Keratinocyte (primary cell): ENCODE data around the gene QPCTL. TPM values are rescaled to one million over a fixed set of nuclear protein-coding genes. Genes with fewer than 3 reads are reported as not detected.
A peak's percentile ranks its signal among the peaks of the same experiment; 100 is the strongest.

Source experiments
- DNase-seq: peaks from one replicate; pipeline ENCODE4 v3.0.0-alpha.2; 2011; ENCODE audit warnings: low read depth, missing footprints, low spot score
- FAIRE-seq: peaks from 2 replicates; lab custom pipeline; 2011; peaks lifted over from hg19 to GRCh38; lab: Jason Lieb, UNC
- H2AFZ ChIP-seq: 2 replicates; pipeline ENCODE4 v1.6.0; 2012; ENCODE audit warnings: low read length, control low read depth, inconsistent platforms; ENCODE audit not compliant: control insufficient read depth
- H3K27ac ChIP-seq: 2 replicates; pipeline ENCODE4 v1.5.1; 2011; ENCODE audit warnings: low read length; ENCODE audit not compliant: control insufficient read depth, insufficient read depth
- H3K27me3 ChIP-seq: 3 replicates; pipeline ENCODE4 v1.6.0; 2011; ENCODE audit warnings: low read length; ENCODE audit not compliant: control insufficient read depth, insufficient read depth; ENCODE audit errors: extremely low read depth
- H3K36me3 ChIP-seq, 2 experiments: 2 replicates in 1 of 2; 3 replicates in 1 of 2; pipeline ENCODE4 v1.5.1; 2011; ENCODE audit warnings: low read length in 2 of 2, mild to moderate bottlenecking in 1 of 2; ENCODE audit not compliant: control insufficient read depth in 2 of 2, insufficient read depth in 2 of 2; ENCODE audit errors: extremely low read depth in 1 of 2
- H3K4me1 ChIP-seq: 3 replicates; pipeline ENCODE4 v1.5.1; 2011; ENCODE audit warnings: low read length; ENCODE audit not compliant: control insufficient read depth, insufficient read depth; ENCODE audit errors: extremely low read depth
- H3K4me2 ChIP-seq: 3 replicates; pipeline ENCODE4 v1.6.0; 2011; ENCODE audit warnings: low read depth, low read length; ENCODE audit not compliant: control insufficient read depth, insufficient read depth; ENCODE audit errors: extremely low read depth
- H3K4me3 ChIP-seq, 3 experiments: fragments of 200-600 bp in 1 of 3; sonication (generic) in 1 of 3; 2 replicates in 2 of 3; 3 replicates in 1 of 3; pipeline ENCODE4 v1.5.1; 2011 to 2016; ENCODE audit warnings: low read length in 3 of 3, mild to moderate bottlenecking in 3 of 3, control low read depth in 2 of 3, inconsistent platforms in 1 of 3, low read depth in 1 of 3, mixed read lengths in 1 of 3, mixed run types in 1 of 3, moderate library complexity in 1 of 3; ENCODE audit not compliant: control insufficient read depth in 2 of 3, insufficient read depth in 2 of 3; ENCODE audit errors: extremely low read depth in 1 of 3
- H3K79me2 ChIP-seq: 2 replicates; pipeline ENCODE4 v1.6.0; 2012; ENCODE audit warnings: low read length; ENCODE audit not compliant: control insufficient read depth, insufficient read depth
- H3K9ac ChIP-seq: 3 replicates; pipeline ENCODE4 v1.6.0; 2011; ENCODE audit warnings: low read length; ENCODE audit not compliant: control insufficient read depth, insufficient read depth; ENCODE audit errors: extremely low read depth
- H3K9me1 ChIP-seq: 3 replicates; pipeline ENCODE4 v1.6.0; 2011; ENCODE audit warnings: low read length; ENCODE audit not compliant: control insufficient read depth, insufficient read depth; ENCODE audit errors: extremely low read depth
- H3K9me3 ChIP-seq: 2 replicates; pipeline ENCODE4 v1.5.1; 2012; ENCODE audit warnings: low read depth, low read length; ENCODE audit not compliant: control insufficient read depth
- H4K20me1 ChIP-seq: 3 replicates; pipeline ENCODE4 v1.6.0; 2011; ENCODE audit warnings: low read length; ENCODE audit not compliant: control insufficient read depth, insufficient read depth; ENCODE audit errors: extremely low read depth
- CTCF ChIP-seq, 3 experiments: IDR thresholded peaks in 1 of 3; conservative IDR thresholded peaks in 1 of 3; optimal IDR thresholded peaks in 1 of 3; 2 replicates in 2 of 3; 3 replicates in 1 of 3; pipeline versions ENCODE3 to v1.5.1; 2011; ENCODE audit warnings: low read length in 3 of 3, mild to moderate bottlenecking in 3 of 3, moderate library complexity in 2 of 3, control low read depth in 1 of 3, inconsistent platforms in 1 of 3; ENCODE audit not compliant: insufficient read depth in 2 of 3; ENCODE audit errors: extremely low read depth in 1 of 3
- EZH2 ChIP-seq: IDR thresholded peaks from one replicate; pipeline ENCODE4 v1.6.1; 2012; ENCODE audit warnings: inconsistent platforms, mild to moderate bottlenecking, low read length, moderate library complexity
- dilution Hi-C: fragments of 300-500 bp; cut with MboI; formaldehyde crosslinking; loops from one replicate; pipeline ENCODE4 v1.7.0; 2020; ENCODE audit warnings: low sequenced_read_pairs; ENCODE audit not compliant: extremely low pct_ligation_motif_present
- polyA plus RNA-seq, 5 experiments: library from polyadenylated mRNA; depleted of rRNA in 3 of 5; stranded (reverse) in 3 of 5; stranded (forward) in 1 of 5; unstranded in 1 of 5; fragments of >200 nt; gene quantifications; 1 replicate in 1 of 5; 2 replicates in 3 of 5; 3 replicates in 1 of 5; pipeline versions ENCODE4 v1.2.1 to v1.2.3, GENCODE V29; 2011 to 2012; ENCODE audit warnings: missing spikeins in 2 of 5, low read depth in 1 of 5, low replicate concordance in 1 of 5

Gene QPCTL
- polyA plus RNA-seq, 1 donor (not counting 4 experiments of a cell fraction or from before 2014, with no cell fraction given) = 11.9 TPM

GRCh38 chr19:45729800-45730290 is 37.4 kb downstream of the QPCTL start:
- Histone ChIP-seq H3K4me2 (peak overlapping the region; percentile 95), H3K4me1 (peaks cover 15% of the 10 kb centered on the region), H3K9ac (peak overlapping the region; percentile 97), H3K79me2 (peaks cover 52% of the 10 kb centered on the region), H3K27ac (peak overlapping the region; percentile 82), H3K36me3 (no peaks in the 10 kb centered on the region), H3K9me3 (no peaks in the 10 kb centered on the region), H2AFZ (peak overlapping the region; percentile 64), H3K4me3 (peak overlapping the region; percentile 86 to 99 (median 97)), H4K20me1 (peaks cover 5% of the 10 kb centered on the region), H3K27me3 (no peaks in the 10 kb centered on the region), H3K9me1 (no peaks in the 10 kb centered on the region)
- DNase-seq (no peak), FAIRE-seq (peak; percentile 78)
- TF ChIP-seq EZH2 (no peak), CTCF (optimal IDR thresholded peaks at IDR 0.05 in 1 of 3, IDR thresholded peaks at IDR 0.05 in 1 of 3, conservative IDR thresholded peaks at IDR 0.05 in 1 of 3; ENCODE audit: extremely low read depth in 1 of 3, insufficient read depth in 2 of 3, low read length in 3 of 3) (no peak)
- dilution Hi-C loops = no loop called here

GRCh38 chr19:45730368-45731288 is 38.2 kb downstream of the QPCTL start, which contains the start of gene FBXO46:
FBXO46 (minus strand) TSS chr19:45730896; CDS start chr19:45713495, 17,401 bp downstream.
- Histone ChIP-seq H3K4me3 (peak within 1 kb of the TSS; percentile 86 to 99 (median 97)), H3K9me1 (no peaks in the 10 kb centered on the region), H4K20me1 (peaks cover 5% of the 10 kb centered on the region), H3K9me3 (no peaks in the 10 kb centered on the region), H3K27ac (peak within 1 kb of the TSS; percentile 82), H3K4me1 (peaks cover 18% of the 10 kb centered on the region), H3K79me2 (peaks cover 48% of the 10 kb centered on the region), H3K9ac (peak within 1 kb of the TSS; percentile 97), H3K4me2 (peak within 1 kb of the TSS; percentile 95), H2AFZ (peak within 1 kb of the TSS; percentile 83), H3K36me3 (no peaks in the 10 kb centered on the region), H3K27me3 (no peaks in the 10 kb centered on the region)
- dilution Hi-C loops = no loop called here
- peak in 2 of 3 experiments; percentile 9 to 19 for TF ChIP-seq CTCF (optimal IDR thresholded peaks at IDR 0.05 in 1 of 3, IDR thresholded peaks at IDR 0.05 in 1 of 3, conservative IDR thresholded peaks at IDR 0.05 in 1 of 3; ENCODE audit: extremely low read depth in 1 of 3, insufficient read depth in 2 of 3, low read length in 3 of 3)
- TF ChIP-seq EZH2 = no peak
- peak; percentile 83 for FAIRE-seq
- peak; percentile 91 for DNase-seq
